GM21528 (cell line): ENCODE measurements around the gene TMEM128.
"Not testable (repeated sequence)": the region's sequence is repeated elsewhere in the genome, so short reads cannot be mapped to it uniquely, and the experiment has no call there.

Source experiments
- ATAC-seq: cut with Tn5 transposase; IDR thresholded peaks from one replicate; pipeline ENCODE4 v1.9.1; 2021; ENCODE audit warnings: mild to moderate bottlenecking, moderate library complexity; ENCODE audit not compliant: unreplicated experiment, low FRiP score

Gene TMEM128

DNA sequence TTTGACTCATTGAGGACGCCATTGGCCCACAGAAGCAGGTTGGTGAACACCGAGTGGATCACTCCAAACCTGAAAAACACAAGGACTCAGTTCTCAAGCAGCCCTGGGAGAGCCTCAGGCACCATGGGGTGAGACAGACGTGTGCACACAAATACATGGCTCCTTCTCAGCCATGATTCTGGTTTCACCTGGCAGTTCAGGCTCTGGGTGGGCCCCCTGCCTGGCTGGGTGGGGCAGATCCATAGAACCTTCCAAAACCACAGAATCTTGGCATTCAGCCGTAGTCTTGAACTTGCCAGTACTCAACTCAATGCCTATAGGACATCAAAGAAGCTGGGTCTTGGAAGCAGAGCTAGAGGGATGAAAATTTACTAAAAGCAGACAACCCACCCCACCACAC lies 45.5 kb downstream of the TMEM128 start:
- no peak for ATAC-seq

DNA sequence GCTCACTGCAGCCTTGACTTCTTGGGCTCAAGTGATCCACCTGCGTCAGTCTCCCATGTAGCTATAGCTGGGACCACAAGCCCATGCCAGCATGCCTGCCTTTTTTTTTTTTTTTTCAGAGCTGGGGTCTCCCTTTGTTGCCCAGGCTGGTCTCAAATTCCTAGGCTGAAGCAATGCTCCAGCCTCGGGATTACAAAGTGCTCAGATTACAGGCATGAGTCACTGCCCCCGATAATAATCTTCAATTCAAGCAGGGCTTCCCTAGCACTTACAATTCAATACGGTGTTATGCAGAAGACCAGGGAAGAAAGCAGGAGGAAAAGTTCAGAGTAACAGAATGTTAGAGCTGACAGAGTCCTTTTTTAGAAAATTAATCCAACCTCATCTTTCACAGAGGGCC lies 47.4 kb downstream of the TMEM128 start:
- no peak for ATAC-seq

DNA sequence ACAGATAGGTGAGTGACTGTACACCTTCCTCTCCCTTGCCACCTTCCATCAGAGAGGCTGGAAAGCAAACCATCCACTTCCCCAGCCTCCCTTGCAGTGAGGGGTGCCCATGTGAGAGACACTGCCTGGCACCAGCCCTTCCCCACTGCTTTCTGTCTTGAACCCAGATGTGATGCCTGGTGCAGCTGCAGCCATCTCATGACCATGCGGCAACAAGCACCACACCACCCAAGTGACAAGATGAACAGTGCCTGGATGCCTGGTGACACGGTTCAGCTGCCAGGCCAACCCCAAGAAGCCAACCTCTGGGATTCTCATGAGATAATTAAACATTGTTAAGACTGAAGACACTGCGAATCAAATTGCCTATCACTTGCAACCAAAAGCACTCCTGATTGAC lies 52.7 kb downstream of the TMEM128 start:
- no peak for ATAC-seq

DNA sequence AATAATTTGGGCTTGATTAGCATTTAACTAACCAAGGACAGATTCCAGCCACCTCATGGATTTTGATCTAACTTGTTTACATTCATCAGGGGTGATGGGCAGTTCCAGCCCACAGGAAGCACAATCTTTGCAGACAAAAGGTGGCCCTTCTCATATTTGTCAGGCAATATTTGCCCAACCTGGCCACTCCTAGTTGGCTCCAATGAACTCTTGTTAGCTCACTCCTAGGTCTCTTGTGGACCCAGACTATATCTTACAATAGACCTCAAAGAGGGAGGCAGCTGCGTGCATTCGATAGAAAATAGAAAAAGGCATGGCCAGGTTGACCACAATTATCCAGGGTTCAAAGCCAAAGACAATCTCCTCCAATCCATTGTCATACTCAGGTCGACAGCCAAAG lies 59.5 kb downstream of the TMEM128 start:
- ATAC-seq, result not testable (repeated sequence)
